ENCODE measurements around the gene TBC1D9.
A peak's percentile ranks its signal among the peaks of the same experiment; 100 is the strongest.

The TBC1D9 gene

GRCh38 chr4:140617499-140618248 lies 138.5 kb downstream of the TBC1D9 start:
- Histone ChIP-seq H3K9me3 (ENCODE audit: severe bottlenecking) (peaks cover 3% of the 10 kb centered on the region), H3K36me3 (peaks cover 5% of the 10 kb centered on the region; the same call in 1 of the 2 replicates), H3K4me3 (ENCODE audit: low read depth, low read length) (no peak overlapping the region), H3K27me3 (ENCODE audit: insufficient read depth, low read depth, severe bottlenecking) (no peaks in the 10 kb centered on the region), H3K27ac (no peak overlapping the region)
- DNase-seq, result peak; percentile 34
- no peak for TF ChIP-seq CTCF (IDR thresholded peaks at IDR 0.05; ENCODE audit: low read depth, low read length)

- no peaks in the 10 kb centered on the region for H3K36me3 ChIP-seq
- peaks cover 3% of the 10 kb centered on the region for H3K9me3 ChIP-seq (ENCODE audit: severe bottlenecking)
- DNase-seq, result no peak
- no peak for TF ChIP-seq CTCF (IDR thresholded peaks at IDR 0.05; ENCODE audit: low read depth, low read length)
- H3K27ac ChIP-seq, result no peak overlapping the region
- H3K27me3 ChIP-seq (ENCODE audit: insufficient read depth, low read depth, severe bottlenecking), result no peaks in the 10 kb centered on the region
- H3K4me3 ChIP-seq (ENCODE audit: low read depth, low read length), result no peak overlapping the region
These were observed 140.7 kb downstream of the TBC1D9 start for GRCh38 chr4:140615451-140615850.

GRCh38 chr4:140612357-140612756 lies 143.8 kb downstream of the TBC1D9 start:
- no peak for DNase-seq
- TF ChIP-seq CTCF (IDR thresholded peaks at IDR 0.05; ENCODE audit: low read depth, low read length), result no peak
- Histone ChIP-seq H3K36me3 (no peaks in the 10 kb centered on the region), H3K27me3 (ENCODE audit: insufficient read depth, low read depth, severe bottlenecking) (no peaks in the 10 kb centered on the region), H3K4me3 (ENCODE audit: low read depth, low read length) (no peak overlapping the region), H3K9me3 (ENCODE audit: severe bottlenecking) (peaks cover 2% of the 10 kb centered on the region), H3K27ac (no peak overlapping the region)

GRCh38 chr4:140611854-140612253 lies 144.3 kb downstream of the TBC1D9 start:
- Histone ChIP-seq H3K4me3 (ENCODE audit: low read depth, low read length) (no peak overlapping the region), H3K27me3 (ENCODE audit: insufficient read depth, low read depth, severe bottlenecking) (no peaks in the 10 kb centered on the region), H3K36me3 (no peaks in the 10 kb centered on the region), H3K9me3 (ENCODE audit: severe bottlenecking) (no peaks in the 10 kb centered on the region), H3K27ac (no peak overlapping the region)
- no peak for TF ChIP-seq CTCF (IDR thresholded peaks at IDR 0.05; ENCODE audit: low read depth, low read length)
- DNase-seq, result no peak

- H3K9me3 ChIP-seq (ENCODE audit: severe bottlenecking), result no peaks in the 10 kb centered on the region
- no peak for DNase-seq
These were observed 146.4 kb downstream of the TBC1D9 start for GRCh38 chr4:140609548-140610425.

More at GRCh38 chr4:140609548-140610425, 146.4 kb downstream of the TBC1D9 start:
- no peaks in the 10 kb centered on the region for H3K36me3 ChIP-seq
- H3K27me3 ChIP-seq (ENCODE audit: insufficient read depth, low read depth, severe bottlenecking), result no peaks in the 10 kb centered on the region
- peak; percentile 39 for TF ChIP-seq CTCF (IDR thresholded peaks at IDR 0.05; ENCODE audit: low read depth, low read length)
- no peak overlapping the region for H3K4me3 ChIP-seq (ENCODE audit: low read depth, low read length)
- no peak overlapping the region for H3K27ac ChIP-seq

All from WERI-Rb-1 (cell line).